GM10248 (cell line): ENCODE measurements around the gene CRADD.
"Not testable (repeated sequence)": the region's sequence is repeated elsewhere in the genome, so short reads cannot be mapped to it uniquely, and the experiment has no call there.

ENCODE experiments used
- CTCF ChIA-PET: fragments of 300-600 bp; sonication (Branson Sonifier 250); formaldehyde crosslinking; extraction: SDS; loops from one replicate; lab custom pipeline; 2021; ENCODE audit warnings: antibody characterized with exemption; lab: Yijun Ruan, JAX
- POLR2A ChIA-PET: fragments of 350-650 bp; sonication (Branson Sonifier 250); formaldehyde crosslinking; extraction: SDS; loops from one replicate; lab custom pipeline; 2020; ENCODE audit warnings: antibody characterized with exemption; lab: Yijun Ruan, JAX
- DNase-seq: peaks from one replicate; pipeline ENCODE4 v3.0.0; 2012; ENCODE audit errors: extremely low spot score
- CTCF ChIP-seq: IDR thresholded peaks from 2 replicates; pipeline ENCODE4 v1.5.1; 2012; ENCODE audit warnings: mild to moderate bottlenecking, low read depth; ENCODE audit errors: extremely low read depth, missing control alignments, control extremely low read depth

Gene CRADD

DNA sequence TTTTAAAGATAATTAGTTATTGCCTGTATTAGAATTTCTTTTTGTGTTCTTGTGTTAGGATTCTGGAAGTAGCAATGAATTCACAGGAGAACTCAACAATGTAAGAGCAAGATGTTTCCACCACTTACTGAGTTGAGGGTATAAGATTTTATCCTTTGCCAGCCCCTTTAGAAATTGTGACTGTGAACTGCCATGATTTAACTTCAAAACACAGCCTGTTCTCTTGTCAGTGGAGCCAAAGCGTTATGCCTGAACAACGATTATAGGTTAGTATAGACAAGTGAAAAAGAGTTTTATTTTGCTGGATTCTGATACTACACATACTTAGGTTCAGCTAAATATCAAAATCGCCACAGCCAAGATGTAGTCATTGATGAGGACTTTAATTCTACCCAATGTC, 101.6 kb downstream of the CRADD start:
- no peak for TF ChIP-seq CTCF
- DNase-seq, result no peak
- ChIA-PET POLR2A (no interaction called here), CTCF (no interaction called here)

- DNase-seq, result no peak
- CTCF ChIA-PET, result interaction anchor here (1.4 kb wide), 1 partner anchor 13 kb away, joined by 3 read pairs; no protein-coding TSS in a partner anchor
These were observed 103.0 kb downstream of the CRADD start for GRCh38 chr12:93780101-93780641.

GRCh38 chr12:93780886-93781285, 103.7 kb downstream of the CRADD start:
- POLR2A ChIA-PET, DNase-seq: not testable (repeated sequence)
- CTCF ChIA-PET, result interaction anchor here (1.4 kb wide), 1 partner anchor 13 kb away, joined by 3 read pairs; no protein-coding TSS in a partner anchor

More at GRCh38 chr12:93780101-93780641, 103.0 kb downstream of the CRADD start:
- no peak for TF ChIP-seq CTCF
- POLR2A ChIA-PET, result no interaction called here

GRCh38 chr12:93781961-93782360, 104.8 kb downstream of the CRADD start:
- POLR2A ChIA-PET, CTCF ChIA-PET, DNase-seq: not testable (repeated sequence)

DNA sequence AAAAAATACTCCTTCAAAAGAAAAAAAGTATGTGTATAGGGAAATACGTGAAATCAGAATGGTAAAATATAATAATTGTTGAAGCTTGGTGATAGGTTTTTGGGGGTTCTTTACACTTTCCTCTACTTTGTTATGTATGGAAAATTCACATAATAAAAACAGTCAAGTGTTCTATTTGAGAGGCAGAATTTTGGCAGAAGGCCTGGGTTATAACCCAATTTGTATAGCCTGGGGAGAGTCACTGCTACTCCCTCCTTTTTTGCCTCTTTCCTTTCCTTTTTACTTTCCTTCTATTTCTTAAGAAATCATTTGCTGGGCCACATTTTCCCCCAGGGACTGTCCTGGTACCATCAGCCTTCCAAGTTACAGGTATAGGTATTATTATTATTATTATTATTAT, 105.7 kb downstream of the CRADD start:
- CTCF ChIA-PET, result interaction anchor here (1.0 to 1.6 kb wide), 4 partner anchors 8 to 319 kb away, joined by 3 to 4 read pairs (median 3); no protein-coding TSS in a partner anchor
- DNase-seq, result no peak
- POLR2A ChIA-PET, result no interaction called here
- TF ChIP-seq CTCF, result no peak

DNA sequence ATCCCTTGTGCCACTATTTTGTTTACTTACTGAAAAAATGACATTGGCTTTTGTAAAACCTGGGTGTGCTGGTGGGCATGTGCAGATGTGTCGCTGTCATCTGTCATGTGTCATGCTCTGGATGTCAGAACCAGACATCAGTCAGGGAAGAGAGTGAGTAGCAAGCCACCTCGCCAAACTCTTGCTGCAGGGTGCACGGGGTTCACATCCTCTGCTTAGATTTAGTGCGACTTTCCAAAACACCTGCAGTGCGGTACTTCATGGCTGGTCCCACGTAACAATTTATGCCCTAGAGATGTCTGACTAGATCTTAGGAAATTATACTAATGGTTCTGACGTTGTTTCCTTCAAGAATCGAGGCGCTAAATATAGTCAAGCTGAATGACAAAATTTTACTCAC, 106.7 kb downstream of the CRADD start:
- no peak for TF ChIP-seq CTCF
- POLR2A ChIA-PET, result no interaction called here
- DNase-seq, result no peak
- CTCF ChIA-PET, result interaction anchor here (1.0 to 1.6 kb wide), 5 partner anchors 9 to 317 kb away, joined by 3 to 5 read pairs (median 4); no protein-coding TSS in a partner anchor

DNA sequence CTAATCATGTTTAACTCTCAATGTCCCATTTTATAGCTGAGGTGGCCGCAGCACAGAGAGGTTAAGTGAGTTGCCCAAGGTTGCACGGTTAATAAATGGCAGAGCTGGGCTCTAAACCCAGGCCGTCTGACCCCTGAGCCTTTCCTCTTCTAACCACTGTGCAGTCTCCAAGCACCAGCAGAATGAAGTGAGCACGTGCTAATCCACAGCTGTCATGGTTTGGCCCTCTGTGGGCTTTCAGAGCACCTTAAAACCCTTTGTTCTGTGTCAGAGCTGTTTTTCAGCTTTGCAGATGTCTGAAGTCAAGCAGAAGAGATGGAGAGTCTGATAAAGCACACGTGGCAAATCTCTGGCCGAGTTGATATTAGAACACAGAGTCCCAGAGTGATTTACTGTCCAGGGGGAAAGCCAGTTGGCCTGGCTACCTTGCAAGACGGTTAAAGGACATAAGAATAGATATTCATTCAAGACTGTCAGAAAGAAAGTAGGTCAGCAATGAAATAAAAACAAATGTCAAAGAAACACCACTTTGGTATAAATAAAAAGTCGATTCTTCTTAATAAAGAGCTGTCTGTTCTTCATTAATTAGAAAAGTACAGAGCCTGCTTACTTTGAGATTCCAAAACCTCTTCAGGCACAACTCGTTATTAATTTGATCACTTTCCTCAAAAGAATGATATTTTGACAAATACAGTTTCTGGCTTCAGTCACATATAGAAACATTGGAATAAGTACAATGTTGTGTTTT, 107.3 kb downstream of the CRADD start:
- CTCF ChIA-PET, result interaction anchor here (0.8 to 1.6 kb wide), 7 partner anchors 9 to 316 kb away, joined by 3 to 5 read pairs (median 4); no protein-coding TSS in a partner anchor
- TF ChIP-seq CTCF, result no peak
- no peak for DNase-seq
- POLR2A ChIA-PET, result no interaction called here
